Amniotic epithelial cell (primary cell): ENCODE data around the gene ZNF236.
"Not testable (repeated sequence)": the region's sequence is repeated elsewhere in the genome, so short reads cannot be mapped to it uniquely, and the experiment has no call there.

Experiments
- DNase-seq: peaks from one replicate; pipeline ENCODE4 v3.0.0-alpha.2; 2010; ENCODE audit warnings: low read depth

ZNF236 gene

GRCh38 chr18:76988827-76989646, 166.7 kb downstream of the ZNF236 start:
- no peak for DNase-seq

GRCh38 chr18:76989647-76990190, 167.4 kb downstream of the ZNF236 start:
- no peak for DNase-seq

GRCh38 chr18:76990343-76991020, 168.1 kb downstream of the ZNF236 start:
- DNase-seq: not testable (repeated sequence)

- DNase-seq: no peak
These were observed 168.8 kb downstream of the ZNF236 start for GRCh38 chr18:76991021-76991688.

GRCh38 chr18:76992226-76993084, 170.1 kb downstream of the ZNF236 start:
- DNase-seq: no peak

- DNase-seq: no peak
These were observed 170.7 kb downstream of the ZNF236 start for GRCh38 chr18:76993085-76993382.

- no peak for DNase-seq
These were observed 171.2 kb downstream of the ZNF236 start for GRCh38 chr18:76993573-76993972.

GRCh38 chr18:76994086-76994654, 171.8 kb downstream of the ZNF236 start:
- no peak for DNase-seq

GRCh38 chr18:76995896-76996295, 173.5 kb downstream of the ZNF236 start:
- no peak for DNase-seq

- no peak for DNase-seq
These were observed 174.1 kb downstream of the ZNF236 start for GRCh38 chr18:76996429-76996828.

- DNase-seq: no peak
These were observed 175.8 kb downstream of the ZNF236 start for GRCh38 chr18:76997951-76998808.

- DNase-seq: no peak
These were observed 176.7 kb downstream of the ZNF236 start for GRCh38 chr18:76999077-76999476.

GRCh38 chr18:77000527-77000926, 178.2 kb downstream of the ZNF236 start:
- peak; percentile 17 for DNase-seq

- DNase-seq: no peak
These were observed 178.7 kb downstream of the ZNF236 start for GRCh38 chr18:77001041-77001440.

- DNase-seq: no peak
These were observed 179.6 kb downstream of the ZNF236 start for GRCh38 chr18:77001979-77002378.

GRCh38 chr18:77002496-77002895, 180.1 kb downstream of the ZNF236 start:
- no peak for DNase-seq

- no peak for DNase-seq
These were observed 181.0 kb downstream of the ZNF236 start for GRCh38 chr18:77003316-77003715.

- DNase-seq: no peak
These were observed 182.4 kb downstream of the ZNF236 start for GRCh38 chr18:77004555-77005380.

- no peak for DNase-seq
These were observed 183.4 kb downstream of the ZNF236 start for GRCh38 chr18:77005651-77006195.
